HG03457 (cell line): Measurements from ENCODE around the gene TMA7.

ENCODE experiments used
- ATAC-seq: cut with Tn5 transposase; IDR thresholded peaks from one replicate; pipeline ENCODE4 v1.9.1; 2021; ENCODE audit warnings: moderate number of reproducible peaks; ENCODE audit not compliant: unreplicated experiment

Gene TMA7

DNA sequence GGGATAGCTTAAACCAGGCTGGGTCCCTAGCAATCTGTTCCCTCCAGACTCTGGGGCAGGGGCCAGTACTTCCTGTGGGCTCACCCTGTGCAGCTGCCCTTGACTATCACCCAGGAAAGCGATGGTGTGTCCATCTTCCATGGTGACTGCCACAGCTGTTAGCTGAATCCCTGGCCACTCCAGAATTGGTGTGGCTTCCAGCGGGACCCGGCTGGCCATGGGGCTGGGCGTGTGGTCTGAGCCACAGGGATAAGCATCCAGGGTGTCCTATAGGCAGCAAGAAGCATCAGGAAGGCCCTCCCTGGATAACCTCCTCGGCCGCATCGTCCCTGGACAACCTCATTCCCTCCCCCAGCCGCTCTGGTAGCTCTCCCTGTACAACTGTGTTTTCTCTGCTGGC lies 17.4 kb upstream of the TMA7 start:
- no peak for ATAC-seq

DNA sequence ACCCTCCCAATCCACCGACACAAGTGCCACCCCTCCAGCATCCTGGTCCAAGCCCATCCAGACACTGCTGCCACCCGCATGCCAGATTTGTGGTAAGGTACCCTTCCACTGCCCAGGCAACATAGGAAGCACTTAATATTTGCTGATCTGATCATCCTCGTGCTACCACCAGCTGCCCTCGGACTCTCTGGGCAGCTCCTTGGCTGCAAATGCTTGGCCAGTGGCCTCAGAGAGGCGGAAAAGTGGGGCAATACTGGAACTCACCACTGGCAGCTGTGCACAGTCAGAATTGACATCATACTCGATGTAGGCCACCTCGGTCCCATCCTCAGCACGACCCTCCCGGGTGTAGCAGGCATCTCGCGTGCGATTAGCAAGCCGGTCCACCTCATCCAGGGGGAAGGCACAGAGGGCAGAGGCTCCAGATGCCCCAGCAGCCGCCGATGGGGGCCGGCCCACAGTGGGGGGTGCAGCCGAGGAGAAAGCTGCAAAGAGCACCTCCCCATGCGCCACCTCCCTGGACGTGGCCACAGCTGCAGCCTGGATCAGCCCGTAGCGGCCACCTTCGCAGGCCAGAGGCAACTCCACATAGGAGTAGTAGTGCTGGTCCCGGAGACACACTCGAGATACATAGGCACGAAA lies 16.7 kb upstream of the TMA7 start:
- ATAC-seq = no peak

DNA sequence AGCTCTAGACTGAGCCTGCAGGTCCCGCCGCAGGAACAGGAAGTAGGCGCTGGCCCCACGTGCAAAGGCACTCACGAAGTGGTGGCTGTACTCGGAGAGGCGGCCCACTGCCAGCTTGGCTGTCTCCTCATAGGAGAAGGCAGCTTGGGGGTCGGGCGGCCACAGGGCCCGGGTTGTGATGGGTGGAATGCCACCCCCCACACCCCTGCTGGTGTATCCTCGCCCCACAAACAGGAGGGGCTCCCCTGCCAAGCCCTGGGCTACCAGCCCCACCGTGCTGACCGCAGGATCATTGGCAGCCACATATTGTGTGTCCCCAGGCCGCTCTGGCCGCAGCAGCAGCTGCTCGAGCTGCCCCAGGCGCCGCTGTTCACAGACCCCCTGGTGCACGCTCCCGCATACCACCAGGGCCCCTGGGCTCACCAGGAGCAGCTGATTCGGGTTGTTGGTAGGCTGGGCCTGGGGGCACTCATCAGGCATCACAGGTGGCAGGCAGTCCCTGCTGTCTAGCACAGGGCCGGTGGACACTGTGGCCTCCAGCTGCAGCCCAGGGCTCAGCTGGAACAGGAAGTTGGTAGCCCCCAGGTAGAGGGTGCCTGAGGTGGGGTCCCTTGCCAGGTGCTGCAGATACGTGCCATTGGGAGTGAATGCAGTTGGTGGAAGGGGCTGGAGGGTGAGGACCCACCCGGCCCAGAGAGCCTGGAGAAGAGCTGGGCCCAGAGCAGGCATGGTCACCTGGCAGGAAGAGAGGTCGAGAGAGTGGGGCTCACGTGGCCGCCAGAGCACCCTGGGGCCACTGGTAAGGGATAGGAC lies 16.0 kb upstream of the TMA7 start:
- no peak for ATAC-seq

DNA sequence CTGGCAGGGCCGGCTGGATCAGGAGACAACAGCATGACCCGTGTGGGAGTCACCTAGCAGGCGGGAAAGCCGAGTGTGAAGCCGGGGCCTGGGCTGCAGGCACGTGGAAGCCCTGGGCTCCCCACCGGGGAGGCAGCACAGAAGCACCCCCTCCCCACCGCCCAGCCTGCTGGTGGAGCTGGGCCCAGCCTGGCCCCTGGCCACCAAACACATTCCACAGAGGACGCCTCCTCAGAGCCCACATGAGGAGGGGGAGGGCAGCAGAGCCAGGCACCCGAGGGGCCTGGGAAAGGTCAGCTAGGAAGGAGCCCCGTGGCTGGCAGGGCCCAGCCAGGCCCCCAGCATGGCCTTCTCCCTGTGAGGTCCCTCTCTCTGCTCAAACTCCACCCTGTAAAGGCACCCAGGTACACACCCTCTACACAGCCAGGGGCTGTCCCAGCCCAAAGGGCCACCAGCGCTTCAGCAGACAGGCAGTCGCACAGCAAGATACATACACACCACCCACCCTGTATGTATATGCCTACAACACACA lies 14.7 kb upstream of the TMA7 start:
- ATAC-seq = no peak

DNA sequence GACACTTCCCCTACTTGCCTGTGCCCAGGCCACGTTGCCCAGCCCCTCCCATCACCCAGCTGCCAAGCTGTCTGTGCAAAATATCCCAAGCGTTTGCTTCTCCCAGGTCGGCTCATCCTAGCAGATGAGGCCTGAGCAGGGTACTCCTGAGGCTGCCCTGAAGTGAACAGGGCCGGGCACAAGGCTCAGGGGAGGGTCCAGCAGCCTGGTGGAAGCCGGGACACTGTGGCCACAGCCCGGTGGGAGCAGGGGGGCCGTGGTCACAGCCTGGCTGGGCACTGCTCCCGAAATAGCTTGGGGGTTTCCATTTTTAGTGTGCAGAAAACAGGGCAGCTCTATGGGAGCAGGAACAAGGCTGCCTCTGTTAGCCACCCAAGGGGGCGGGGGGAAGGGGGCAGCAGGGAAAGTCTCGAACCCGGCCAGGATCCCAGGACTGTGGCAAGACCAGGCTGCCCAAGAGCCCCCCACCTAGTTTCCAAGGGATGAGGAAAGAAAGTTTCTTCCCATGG lies 13.6 kb upstream of the TMA7 start:
- ATAC-seq = no peak

DNA sequence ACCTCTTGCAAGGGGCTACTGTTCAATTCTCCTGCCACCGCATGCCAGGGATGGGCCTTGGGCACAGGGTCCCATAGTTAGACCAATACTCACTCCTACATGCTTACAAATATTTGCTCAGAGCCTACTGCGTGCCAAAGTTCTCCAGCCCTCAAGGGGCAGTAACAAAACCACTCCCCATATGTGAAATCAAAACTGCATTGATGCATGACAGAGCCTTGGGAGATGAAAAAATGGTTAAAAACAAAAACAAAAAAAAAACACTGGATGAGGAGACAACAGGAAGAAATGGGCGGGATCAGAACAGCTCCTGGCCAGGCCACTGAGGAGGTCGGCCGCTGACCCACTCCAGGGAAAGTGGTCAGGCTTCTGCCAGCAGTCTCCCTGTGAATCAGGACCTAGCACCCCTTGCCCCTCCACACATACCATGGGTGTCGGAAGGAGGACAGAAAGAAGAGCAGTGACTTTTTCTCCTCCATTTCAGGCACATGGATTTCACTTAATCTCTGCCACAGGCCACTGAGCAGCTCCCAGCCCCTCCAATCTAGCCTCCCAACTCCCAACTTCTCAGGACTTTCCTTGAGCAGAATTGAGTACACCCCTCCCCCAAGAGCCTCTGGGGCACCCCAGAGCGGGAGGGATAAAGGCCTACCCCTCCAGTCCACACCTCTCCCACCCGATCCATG lies 13.0 kb upstream of the TMA7 start:
- no peak for ATAC-seq

DNA sequence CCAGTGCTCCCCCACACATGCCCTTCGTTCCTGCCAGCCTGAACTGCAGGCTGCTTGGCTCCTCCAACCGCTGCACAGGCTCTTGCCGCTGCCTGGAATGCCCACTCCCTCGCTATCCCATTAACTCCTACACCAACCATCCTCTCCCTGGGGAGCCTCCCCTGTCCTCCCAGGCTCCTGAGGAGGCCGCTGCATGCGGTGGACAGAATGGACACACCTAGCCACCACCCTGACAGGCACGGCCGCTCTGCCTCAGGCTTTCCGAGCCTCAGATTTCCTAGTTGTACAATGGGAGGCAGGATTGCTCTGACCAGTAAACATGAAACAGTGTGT lies 12.5 kb upstream of the TMA7 start:
- no peak for ATAC-seq

DNA sequence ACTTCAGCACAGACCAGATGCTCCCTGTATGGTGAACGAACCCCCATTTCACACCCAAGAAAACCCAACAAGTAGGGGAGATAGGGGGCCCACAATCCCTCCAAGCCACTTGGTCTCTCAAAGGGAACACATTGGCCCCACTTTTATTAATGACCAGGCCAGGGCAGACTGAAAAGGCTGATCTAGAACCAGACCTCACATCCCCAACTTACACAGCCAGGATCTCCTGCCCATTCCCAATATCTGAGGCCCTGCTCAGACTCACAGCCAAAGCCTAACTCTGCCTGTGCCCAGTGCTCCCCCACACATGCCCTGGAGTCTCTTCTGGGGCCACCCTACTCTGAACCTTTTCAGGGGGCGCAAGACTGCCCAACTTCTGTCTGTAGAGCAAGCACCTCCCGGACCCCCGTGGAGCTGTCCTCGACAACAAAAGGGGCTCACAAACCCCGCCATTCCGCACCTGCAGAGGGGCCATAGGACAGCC lies 11.9 kb upstream of the TMA7 start:
- ATAC-seq = no peak

DNA sequence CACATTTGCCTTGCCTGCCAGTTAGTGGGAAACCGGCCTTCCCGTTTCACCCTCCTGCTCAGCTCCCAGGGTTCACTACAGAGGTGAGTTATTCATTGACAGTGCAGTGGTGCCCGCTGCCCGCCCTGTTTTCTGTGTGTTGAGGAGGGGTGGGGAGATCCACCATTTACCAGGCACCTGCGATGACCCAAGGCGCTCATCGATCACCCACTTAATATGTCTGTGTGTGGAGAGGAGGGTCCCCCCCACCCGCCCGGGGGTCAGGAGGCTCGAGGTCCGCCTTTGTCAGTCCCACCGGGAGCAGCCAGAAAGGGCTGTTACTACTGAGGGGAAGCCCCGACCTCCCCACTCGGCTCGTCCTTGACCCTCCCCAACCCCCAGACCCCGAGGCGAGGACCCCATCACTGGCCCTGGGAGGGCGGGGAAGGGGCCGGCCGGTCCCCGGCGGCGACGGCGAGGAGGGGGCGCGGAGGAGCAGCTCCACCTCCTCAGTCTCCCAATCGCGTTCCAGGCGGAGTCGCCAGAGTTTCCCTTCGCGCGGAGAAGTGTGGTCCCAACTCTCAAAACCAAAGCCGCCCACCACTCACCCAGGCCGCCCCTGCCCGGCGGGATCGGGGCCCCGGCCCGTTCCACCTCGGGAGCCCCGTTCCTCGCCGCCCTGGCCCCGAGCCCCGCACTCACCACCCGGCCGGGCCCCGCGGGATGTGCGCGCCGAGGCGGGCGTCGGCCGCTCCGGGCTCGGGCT lies 11.3 kb upstream of the TMA7 start:
- no peak for ATAC-seq

DNA sequence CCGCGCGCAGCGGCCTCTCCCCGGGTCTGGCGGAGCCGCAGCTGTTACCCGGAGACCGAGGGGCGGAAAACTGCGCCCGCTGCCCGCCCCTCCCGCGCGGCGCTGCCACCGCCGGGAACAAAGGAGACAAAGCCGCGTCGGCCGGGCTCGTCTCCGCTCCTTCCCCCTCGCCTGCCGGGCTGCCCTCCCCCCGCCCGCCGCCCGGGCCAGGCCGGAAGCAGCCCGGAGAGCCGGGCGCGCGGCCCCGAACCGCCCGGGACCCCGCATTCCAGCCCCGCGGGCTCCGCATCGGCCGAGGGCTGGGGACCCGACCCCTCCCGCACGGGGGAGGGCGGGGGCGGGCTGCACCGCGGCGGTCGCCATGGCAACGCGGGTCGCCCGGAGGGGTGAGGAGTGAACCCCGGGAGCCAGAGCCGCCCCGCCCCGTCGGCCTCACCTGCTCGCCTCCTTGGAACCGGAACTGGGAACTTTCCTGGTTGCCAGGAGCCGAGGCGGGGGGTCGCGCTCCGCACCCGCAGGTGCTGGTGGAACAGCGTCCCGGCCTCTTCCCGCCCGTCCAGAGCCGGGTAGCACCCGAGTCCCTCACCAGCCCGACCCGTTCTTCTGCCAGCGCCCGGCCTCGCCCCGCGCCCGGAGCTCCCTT lies 10.6 kb upstream of the TMA7 start:
- ATAC-seq = no peak

DNA sequence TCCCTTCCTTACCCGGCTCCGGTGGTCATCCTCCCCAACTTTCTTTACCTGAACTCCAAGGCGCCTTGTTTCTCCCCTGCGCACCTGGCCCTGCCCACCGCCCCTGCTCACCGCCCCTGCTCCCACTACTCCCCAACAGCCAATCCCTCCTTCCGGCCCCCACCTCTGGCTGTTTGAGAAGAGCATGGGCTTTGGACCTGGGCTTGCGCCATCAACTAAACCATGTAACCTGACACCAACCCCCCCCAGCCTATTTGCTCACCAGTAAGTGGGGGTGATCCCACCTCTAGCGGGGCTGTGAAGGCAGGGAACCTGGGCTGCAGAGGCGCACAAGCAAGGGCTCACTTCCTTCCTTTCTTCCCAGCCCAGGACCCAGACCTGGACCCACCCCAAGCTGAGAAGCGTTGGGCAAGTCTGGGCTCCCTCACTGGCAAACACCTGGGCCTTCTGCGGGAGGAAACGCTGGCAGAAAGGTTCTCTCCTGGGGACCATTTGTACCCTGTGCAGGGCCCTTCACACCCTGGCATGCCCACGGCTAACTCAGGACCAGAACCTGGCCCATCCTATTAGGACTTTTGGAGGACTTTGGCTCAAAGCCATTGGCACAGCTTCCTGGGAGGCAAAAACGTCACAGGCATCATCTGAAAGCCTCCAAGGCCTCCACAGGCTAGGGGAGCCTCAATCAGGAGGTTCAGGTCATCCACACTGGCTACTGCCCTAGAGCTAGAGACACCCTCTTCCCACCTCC lies 9.9 kb upstream of the TMA7 start, which contains the start of gene PLXNB1:
PLXNB1 (minus strand) TSS at position 127 of the 748 bp plus-strand sequence. CDS start 5,475 bp downstream, outside the sequence.
- no peak for ATAC-seq

DNA sequence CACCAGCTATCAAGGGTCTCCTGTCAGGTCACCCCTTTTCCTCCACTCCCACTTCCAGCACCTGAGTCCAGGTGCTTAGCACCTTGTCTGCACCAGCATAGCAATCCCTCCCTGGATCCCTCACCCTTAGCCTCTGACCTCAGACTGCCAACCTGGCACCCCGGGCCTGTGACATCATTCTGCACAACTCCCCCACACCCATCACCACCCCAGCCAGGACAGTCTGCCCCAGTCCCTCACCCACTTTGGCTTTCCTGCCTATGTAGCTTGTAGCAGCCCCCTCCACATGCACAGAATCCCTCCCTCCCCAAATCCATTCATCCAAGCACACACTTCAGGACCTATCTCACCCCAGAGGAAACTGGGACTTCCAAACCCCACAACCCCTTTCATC lies 9.4 kb upstream of the TMA7 start:
- ATAC-seq = no peak

DNA sequence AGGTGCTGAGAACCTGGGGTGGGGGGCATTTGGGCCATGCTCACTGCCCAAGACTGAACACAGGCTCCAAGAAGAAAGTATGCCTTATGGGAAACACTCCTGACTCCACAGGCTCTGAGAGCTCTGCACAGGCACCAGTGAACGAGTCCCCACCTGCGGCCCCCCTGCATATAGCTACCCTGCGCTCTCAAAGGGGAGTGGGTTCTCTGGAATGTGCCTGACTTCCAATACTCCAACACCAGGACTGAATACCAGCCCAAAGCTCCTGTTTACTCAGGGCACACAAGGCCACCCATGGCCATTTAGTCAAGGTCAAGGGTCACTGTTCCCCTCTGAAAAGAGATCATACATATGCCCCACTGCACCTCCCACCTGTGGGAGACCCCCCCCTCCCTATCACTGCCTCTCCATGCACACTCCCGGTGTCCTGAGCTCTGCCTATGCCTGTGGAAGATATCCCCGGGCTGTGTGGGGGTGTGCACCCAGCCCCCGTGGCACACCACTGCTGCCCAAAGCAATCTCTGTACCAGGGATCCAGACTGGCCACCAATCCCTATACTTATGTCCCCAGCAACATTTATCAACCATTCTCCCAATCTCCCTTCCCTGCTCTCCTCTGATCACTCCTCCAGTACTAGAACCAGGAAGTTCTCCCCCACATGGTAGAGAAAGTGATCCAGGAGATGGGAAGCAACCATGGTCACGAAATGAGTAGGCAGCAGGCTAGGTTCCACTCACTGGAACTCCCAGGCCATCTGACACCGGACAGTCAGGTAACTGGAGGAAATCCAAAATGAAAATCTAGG lies 8.6 kb upstream of the TMA7 start:
- ATAC-seq = no peak

DNA sequence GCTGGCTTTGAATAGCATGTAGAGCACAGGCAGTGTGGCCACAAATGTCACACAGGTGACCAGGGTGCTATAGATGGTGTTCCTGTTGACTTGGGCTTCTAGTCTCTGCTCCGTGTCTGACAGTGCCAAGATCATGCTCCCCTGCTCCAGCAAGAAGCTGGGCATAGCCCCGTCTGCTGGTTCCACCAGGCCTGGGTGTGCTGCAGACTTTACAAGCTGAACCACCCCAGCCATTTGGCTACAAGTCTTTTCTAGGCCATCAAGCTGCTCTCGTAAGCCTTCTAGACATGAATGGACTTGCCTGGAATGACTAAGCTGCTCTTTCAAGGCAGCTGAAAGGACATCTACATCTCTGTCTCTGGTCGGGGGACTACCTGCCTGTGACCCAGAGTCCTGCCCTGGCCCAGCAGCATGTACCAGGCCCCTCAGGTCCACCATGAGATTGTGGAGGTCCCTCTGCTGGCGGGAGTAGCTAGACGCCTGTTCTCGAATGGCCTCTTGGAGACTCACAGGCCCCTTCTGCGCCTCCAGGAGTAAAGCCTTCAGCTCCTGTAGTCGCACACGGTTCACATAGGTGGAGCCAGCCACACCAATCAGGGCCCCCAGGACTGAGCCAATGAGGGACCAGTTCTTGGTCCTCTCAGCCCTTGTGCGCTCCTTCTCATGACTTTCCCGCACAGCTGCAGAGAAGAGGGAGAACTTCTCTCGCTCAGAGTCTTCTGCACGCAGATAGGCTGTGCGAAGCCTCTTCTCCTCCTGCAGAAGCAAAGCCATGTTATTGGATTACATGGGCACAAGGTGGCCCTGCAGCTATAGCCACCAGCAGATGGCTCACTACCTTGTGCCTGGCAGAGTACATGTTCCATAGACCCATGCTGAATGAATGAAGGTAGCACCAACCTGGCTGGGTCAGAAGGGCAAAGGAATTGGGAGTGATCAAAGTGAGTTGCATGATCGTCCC lies 7.4 kb upstream of the TMA7 start:
- no peak for ATAC-seq

DNA sequence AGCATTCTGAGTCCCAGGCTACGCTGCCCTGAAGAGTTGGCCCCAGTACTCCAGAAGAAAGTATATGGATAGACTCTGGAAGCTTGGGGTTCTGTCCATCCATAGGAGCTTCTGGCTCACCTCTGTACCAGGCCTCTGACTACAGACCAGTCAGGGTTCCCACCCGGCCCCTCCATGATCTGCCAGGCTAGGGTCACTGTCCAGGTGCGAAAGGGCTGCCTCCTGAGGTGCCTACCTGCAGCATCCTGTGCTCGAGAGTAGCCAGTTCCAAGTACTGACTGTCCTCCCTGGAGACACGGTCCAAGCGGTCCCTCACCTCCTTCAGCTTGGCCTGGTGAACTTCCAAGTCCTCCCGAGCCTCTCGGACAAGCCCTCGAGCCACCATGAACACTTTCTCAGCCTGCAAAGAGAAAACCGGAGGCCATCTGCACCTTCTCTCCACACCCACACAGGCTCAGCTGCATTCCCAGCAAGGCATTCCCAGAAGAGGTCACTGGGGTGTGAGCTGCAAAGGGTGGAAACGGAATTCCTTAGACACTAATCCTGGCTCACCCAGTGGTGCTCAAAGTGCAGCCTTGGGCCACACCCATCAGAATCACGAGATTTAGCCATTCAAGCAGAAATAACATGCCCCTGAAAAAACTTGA lies 6.5 kb upstream of the TMA7 start:
- ATAC-seq = no peak

DNA sequence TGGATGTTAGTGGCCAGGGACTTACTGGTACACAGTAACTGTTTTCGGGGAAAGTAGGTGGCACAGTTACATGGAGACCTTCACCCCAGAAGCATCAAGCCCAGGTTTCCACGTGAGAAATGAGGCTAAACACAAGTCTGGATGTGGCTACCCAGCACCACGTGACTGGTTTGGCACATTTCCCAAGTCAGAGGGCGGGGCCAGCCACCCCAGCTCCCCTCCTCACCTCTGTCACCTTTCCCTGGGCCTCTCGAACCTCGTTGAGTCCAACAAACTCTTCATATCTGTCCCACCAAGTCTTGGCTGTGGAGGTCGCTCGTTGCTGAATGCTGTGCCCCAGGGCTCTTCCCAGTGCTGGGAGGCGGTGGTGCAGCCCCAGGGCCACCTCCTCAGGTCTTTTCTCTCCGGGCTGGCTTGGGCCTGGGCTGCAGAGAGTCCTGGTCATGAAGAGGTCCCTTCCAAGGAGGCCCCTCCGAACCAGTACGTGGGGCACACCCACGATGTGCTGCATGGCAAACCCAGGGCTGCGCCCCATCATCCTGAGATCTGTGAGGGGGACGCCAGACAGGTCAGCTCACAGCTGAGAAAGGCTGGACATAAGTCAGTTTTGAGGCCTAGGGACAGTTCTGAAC lies 5.3 kb upstream of the TMA7 start:
- no peak for ATAC-seq

DNA sequence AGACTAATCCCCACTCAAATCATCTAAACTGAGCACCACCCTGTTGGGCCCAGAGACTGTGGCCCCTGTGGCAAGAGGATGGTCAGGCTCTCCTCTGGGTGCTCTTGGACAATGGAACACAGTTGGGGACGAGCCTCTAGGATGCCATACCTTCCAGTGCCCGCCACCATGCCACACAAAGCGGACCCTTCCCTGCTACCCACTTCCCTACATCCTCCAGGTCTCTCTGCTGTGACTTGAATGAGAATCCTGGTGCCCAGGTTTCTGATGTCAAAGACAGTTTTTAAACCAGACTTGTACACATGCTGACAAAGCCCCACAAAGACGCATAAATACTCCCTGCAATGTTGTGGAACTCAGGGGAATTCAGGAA lies 4.8 kb upstream of the TMA7 start:
- no peak for ATAC-seq
